ENCODE results near the gene UCHL1.

Gene UCHL1

GRCh38 chr4:41315862-41316261, 59.1 kb downstream of the UCHL1 start:
- H3K27me3 ChIP-seq (ENCODE audit: insufficient read depth, poor library complexity, severe bottlenecking): peaks cover 2% of the 10 kb centered on the region
- no peak for TF ChIP-seq SPI1 (IDR thresholded peaks at IDR 0.05; ENCODE audit: borderline replicate concordance, low read depth)
- no peak for DNase-seq (ENCODE audit: low read depth in 1 of 2, low spot score in 1 of 2)
- H3K27ac ChIP-seq (replicated peaks): no peak overlapping the region
- H3K4me3 ChIP-seq (replicated peaks; ENCODE audit: insufficient read depth, low read length): no peak overlapping the region

All from HL-60 (cell line).